ENCODE results near the gene FAR2. TPM values are rescaled to one million over a fixed set of nuclear protein-coding genes. Genes with fewer than 3 reads are reported as not detected.

The FAR2 gene
- total and polyA plus RNA-seq, 3 donors from 2014 or later, result 5.1 to 25.2 (median 5.8) TPM

DNA sequence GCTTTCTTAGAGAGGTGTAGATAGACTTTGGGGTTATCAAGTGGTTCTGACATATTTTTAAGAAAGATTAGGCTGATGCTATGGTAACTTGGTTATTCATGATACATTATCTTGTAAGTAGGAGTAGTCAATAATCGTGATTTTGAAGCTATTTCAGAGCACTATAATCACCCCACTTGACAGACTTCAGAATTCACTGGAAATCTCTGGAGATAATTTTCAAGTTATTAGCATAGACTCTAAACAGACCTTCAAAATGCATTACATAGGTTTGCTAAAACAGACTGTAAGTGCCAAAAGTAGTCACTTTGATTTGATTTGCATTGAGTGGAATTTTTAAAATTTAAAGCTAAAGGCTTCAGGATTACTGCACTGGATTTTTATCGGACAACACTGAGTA is 157.6 kb downstream of the FAR2 start:
- DNase-seq, result no peak
- Histone ChIP-seq H3K27ac (no peak overlapping the region), H3K9me3 (no peaks in the 10 kb centered on the region), H3K27me3 (no peaks in the 10 kb centered on the region), H3K36me3 (ENCODE audit: low read depth, missing control alignments) (no peaks in the 10 kb centered on the region), H3K4me3 (no peak overlapping the region), H3K4me1 (no peaks in the 10 kb centered on the region)
- TF ChIP-seq CTCF (IDR thresholded peaks at IDR 0.05), result no peak
- TF ChIP-seq POLR2A (IDR thresholded peaks at IDR 0.05), result no peak
- 61 to 82% methylated on average over 2 of the region's 2 CpGs for WGBS, 2 donors
- intact Hi-C loops (cut with DNase I; ENCODE audit: low total_unique reads), result no loop called here

- 68 to 90% methylated on average over 4 of the region's 4 CpGs for WGBS, 2 donors
- TF ChIP-seq CTCF (IDR thresholded peaks at IDR 0.05), result no peak
- TF ChIP-seq POLR2A (IDR thresholded peaks at IDR 0.05), result no peak
- no peak overlapping the region for H3K4me3 ChIP-seq
- no peaks in the 10 kb centered on the region for H3K9me3 ChIP-seq
- no peaks in the 10 kb centered on the region for H3K27me3 ChIP-seq
- H3K36me3 ChIP-seq (ENCODE audit: low read depth, missing control alignments), result no peaks in the 10 kb centered on the region
- no peak overlapping the region for H3K27ac ChIP-seq
- H3K4me1 ChIP-seq, result no peaks in the 10 kb centered on the region
- DNase-seq, result no peak
- intact Hi-C loops (cut with DNase I; ENCODE audit: low total_unique reads), result no loop called here
Observed at GRCh38 chr12:29309320-29309902, 160.3 kb downstream of the FAR2 start.

DNA sequence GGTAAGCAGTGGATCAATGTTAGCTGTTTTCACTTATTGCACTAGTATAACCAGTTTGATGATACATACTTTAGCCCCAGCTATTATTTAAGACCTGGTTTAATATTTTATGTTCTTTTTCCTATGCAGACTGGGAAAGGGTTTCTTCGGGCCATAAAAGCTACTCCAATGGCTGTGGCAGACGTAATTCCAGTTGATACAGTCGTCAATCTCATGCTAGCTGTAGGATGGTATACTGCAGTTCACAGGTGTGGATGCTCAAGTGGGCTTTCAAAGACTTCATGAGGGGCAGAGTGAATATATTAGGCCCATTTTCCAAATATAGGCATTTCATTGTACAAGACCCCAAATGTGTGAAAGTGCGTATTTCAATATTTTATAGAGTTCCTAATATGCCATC is 161.8 kb downstream of the FAR2 start:
- H3K9me3 ChIP-seq, result no peaks in the 10 kb centered on the region
- H3K36me3 ChIP-seq (ENCODE audit: low read depth, missing control alignments), result no peaks in the 10 kb centered on the region
- no peaks in the 10 kb centered on the region for H3K27me3 ChIP-seq
- no peak for DNase-seq
- no peaks in the 10 kb centered on the region for H3K4me1 ChIP-seq
- intact Hi-C loops (cut with DNase I; ENCODE audit: low total_unique reads), result no loop called here
- no peak overlapping the region for H3K27ac ChIP-seq
- H3K4me3 ChIP-seq, result no peak overlapping the region
- WGBS, 2 donors, result 91 to 94% methylated on average over 4 of the region's 4 CpGs
- TF ChIP-seq POLR2A (IDR thresholded peaks at IDR 0.05) (no peak), CTCF (IDR thresholded peaks at IDR 0.05) (no peak)

- no peaks in the 10 kb centered on the region for H3K27me3 ChIP-seq
- no peak overlapping the region for H3K27ac ChIP-seq
- no peak overlapping the region for H3K4me3 ChIP-seq
- H3K36me3 ChIP-seq (ENCODE audit: low read depth, missing control alignments), result no peaks in the 10 kb centered on the region
- 28 to 63% methylated on average over 2 of the region's 2 CpGs for WGBS, 2 donors
- no peaks in the 10 kb centered on the region for H3K4me1 ChIP-seq
- no peaks in the 10 kb centered on the region for H3K9me3 ChIP-seq
- TF ChIP-seq POLR2A (IDR thresholded peaks at IDR 0.05) (no peak), CTCF (IDR thresholded peaks at IDR 0.05) (no peak)
- intact Hi-C loops (cut with DNase I; ENCODE audit: low total_unique reads), result no loop called here
- peak; percentile 37 for DNase-seq
Observed at GRCh38 chr12:29314416-29314815, 165.3 kb downstream of the FAR2 start.

- no peaks in the 10 kb centered on the region for H3K27me3 ChIP-seq
- H3K4me1 ChIP-seq, result no peaks in the 10 kb centered on the region
- WGBS, 2 donors, result 55 to 66% methylated on average over 4 of the region's 4 CpGs
- no peaks in the 10 kb centered on the region for H3K9me3 ChIP-seq
- no peak for TF ChIP-seq POLR2A (IDR thresholded peaks at IDR 0.05)
- TF ChIP-seq CTCF (IDR thresholded peaks at IDR 0.05), result no peak
- intact Hi-C loops (cut with DNase I; ENCODE audit: low total_unique reads), result no loop called here
- H3K36me3 ChIP-seq (ENCODE audit: low read depth, missing control alignments), result no peaks in the 10 kb centered on the region
- H3K27ac ChIP-seq, result no peak overlapping the region
- no peak for DNase-seq
- no peak overlapping the region for H3K4me3 ChIP-seq
Observed at GRCh38 chr12:29316752-29317151, 167.7 kb downstream of the FAR2 start.

Measured in testis (tissue), 3 donors.